GM19351 (cell line): ENCODE measurements around the gene PRMT3.
"Not testable (repeated sequence)": the region's sequence is repeated elsewhere in the genome, so short reads cannot be mapped to it uniquely, and the experiment has no call there.

ENCODE experiments used
- ATAC-seq: cut with Tn5 transposase; IDR thresholded peaks from one replicate; pipeline ENCODE4 v1.9.1; 2021; ENCODE audit warnings: mild to moderate bottlenecking, moderate library complexity; ENCODE audit not compliant: unreplicated experiment

PRMT3 gene

DNA sequence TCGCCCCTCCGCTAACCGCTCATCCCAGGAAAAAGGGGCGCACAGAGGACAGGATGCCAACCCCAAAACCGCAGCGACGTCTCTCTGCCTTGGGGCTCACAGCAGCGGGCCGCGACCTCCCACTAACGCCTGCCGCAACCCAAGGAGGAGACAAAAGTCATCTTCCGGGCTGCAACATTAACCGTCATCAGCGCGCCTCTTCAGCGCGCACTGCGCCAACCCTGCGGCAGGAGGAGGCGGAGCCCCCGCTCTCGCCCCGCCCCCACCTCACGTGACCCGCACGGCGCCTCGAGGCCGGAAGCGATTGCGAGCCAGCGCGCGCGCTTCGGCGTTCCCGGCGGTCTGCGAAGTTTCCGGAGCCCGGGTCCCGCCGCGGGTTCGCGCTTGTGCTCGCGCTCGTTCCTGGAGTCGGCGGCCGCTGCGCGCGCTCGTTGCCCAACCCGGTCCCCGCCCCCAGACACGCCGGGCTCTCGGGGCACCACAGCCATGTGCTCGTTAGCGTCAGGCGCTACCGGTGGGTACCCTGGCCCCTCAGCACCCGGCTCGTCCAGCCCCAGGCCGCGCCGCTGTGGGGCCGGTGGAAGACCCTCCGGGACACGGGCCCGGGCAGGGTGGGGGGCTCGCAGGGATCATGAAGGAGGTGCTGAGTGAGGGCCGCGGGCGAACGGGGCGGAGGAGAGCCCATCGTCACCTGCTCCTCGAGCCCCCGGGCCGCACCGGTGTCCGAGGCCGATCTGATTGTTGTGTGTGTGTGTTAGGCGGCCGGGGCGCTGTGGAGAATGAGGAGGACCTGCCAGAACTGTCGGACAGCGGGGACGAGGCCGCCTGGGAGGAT, at the start of gene PRMT3:
PRMT3 (plus strand) TSS at position 456 of the 835 bp plus-strand sequence; CDS start at position 487, 31 bp downstream.
- peak; percentile 76 for ATAC-seq

DNA sequence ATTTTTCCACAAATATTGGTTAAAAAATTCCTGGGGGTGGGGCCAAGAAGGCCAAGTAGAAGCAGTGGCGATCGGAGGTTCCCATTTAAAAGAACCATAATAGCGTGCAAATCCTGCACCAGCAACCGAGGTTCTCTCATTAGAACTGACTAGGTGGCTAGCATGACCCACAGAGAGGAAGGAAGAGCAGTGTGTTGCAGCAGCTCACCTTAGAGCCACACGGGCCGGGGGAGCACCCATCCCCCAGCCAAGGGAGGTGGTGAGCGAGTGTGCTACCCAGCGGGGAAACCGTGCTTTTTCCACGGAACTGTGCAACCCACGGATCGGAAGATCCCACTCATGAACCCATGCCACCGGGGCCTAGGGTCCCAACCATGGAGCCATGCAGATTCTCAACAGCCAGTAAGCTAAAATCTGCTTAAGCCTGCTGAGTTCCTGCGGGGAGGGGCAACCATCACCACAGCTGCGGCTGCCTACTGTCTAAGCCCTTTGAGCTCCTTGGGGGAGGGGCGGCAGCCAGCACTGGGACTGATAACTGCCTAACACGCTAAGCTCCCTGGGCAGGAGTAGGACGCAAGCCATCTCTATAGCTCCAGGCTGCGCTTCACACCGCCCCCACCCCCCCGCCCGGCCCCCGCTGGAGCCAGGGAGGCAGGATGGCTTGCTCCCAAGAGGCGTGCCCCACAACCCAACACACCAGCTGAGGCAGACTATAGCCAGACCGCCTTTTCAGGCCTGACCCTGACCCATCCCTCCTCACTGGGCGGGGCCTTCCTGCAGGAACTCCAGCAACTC, 45.0 kb upstream of the PRMT3 start:
- ATAC-seq, result no peak

DNA sequence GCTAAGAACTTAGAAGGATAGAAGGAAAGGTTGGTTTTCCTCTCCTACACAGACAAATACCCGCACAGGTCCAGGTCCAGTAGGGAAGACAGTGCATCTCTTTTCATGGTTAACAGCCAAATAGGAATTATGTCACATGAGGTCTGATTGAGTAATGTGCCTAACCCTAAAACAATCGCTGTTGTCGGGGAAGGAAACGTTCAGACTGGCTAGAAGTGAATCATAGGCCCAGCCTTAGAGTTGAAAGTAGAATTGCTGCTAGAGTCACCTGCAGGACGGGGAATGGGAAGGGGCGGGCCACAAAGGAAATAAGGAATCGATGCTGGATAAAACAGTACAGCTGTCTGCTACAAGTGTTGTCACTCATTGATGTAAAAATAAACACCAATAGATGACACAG, 36.4 kb upstream of the PRMT3 start:
- no peak for ATAC-seq

DNA sequence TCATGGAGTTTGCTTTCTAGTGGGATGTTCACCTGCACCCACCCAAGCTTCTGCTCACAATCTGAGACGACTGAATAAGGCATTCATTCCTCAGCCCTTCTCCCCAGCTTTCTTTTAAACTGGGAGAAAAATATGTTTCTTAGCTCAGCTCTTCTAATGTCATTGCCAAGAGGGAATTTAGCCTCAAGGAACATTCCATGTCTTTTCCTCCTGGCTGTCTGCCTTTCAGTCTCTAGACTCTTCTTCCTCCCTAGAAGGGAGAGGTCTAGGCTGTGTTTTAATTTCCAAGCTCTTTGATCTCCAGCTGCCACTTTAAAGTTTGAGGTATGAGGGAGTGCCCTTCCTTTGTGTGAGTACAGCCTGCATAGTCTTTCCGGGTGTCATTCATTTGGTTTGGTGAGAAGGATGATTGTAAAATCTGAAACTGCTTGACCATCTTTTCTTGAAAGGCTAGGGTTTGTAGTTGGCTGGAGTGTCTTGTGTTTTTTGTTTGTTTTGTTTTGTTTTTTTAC, 35.7 kb upstream of the PRMT3 start:
- no peak for ATAC-seq

DNA sequence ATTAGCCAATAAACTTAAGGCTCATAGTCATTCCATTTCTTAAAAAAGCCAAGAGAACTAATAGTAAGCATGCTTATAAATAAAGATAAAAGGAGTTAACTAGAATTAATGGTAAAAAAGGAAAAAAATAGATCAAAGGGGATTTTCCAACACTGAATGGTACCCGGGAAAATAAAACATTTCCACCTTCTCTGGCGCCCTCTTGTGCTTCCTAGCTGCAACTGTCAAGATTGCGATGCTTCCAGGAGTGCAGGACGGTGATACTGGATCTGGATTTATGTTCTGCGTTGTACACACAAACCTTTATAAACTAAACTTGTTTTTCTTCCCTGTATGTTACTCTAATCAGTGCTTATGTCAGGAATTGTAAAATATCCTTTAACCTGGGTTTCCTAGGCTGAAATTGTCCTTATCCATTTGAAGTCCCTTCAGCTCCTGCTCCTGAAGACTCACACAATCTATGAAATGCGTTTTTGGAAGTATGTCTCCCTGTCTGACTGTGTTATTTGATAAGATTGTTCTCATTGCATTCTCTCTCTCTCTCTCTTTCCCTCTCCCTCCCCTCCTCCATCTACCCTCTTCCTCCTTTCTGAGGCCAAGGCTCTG, 33.6 kb upstream of the PRMT3 start:
- peak; percentile 41 for ATAC-seq

DNA sequence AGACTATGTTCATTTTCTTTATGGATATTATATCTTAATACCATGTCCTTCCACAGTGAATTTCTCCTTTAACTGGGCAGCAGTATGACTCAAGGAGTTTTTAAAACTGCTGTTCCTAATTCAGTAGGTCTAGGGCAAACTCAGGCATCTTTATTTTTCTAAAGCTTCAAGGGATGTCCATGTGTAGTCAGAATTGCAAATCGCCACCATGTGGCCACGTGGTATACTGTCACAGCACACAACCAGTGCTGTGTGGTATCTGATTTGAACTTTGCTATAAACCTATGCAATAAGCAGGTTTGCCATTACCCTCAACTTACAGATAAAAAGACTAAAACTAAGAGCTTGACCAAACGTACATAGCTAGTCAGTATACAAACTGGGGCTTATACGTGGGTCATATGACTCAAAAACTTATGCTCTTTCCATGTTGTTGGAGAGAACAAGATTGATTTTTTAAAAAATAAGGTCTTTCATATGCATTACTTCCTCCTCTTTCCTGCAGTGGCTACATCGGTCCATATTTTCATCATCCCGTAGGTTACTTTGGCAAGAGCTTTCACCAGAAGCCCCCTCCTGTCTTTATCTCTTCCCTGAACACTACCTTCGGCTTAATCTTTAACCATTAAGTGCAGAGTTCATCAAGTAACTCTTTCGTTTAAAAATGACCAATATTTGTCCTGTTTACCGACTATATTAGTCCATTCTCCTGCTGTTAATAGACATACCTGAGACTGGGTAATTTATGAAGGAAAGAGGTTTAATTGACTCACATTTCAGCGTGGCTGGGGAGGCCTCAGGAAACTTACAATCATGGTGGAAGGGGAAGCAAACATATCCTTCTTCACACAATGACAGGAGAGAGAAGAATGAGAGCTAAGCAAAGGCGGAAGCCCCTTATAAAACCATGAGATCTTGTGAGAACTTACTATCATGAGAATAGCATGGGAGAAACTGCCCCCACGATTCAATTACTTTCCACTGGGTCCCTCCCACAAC, 32.0 kb upstream of the PRMT3 start:
- peak; percentile 91 for ATAC-seq

DNA sequence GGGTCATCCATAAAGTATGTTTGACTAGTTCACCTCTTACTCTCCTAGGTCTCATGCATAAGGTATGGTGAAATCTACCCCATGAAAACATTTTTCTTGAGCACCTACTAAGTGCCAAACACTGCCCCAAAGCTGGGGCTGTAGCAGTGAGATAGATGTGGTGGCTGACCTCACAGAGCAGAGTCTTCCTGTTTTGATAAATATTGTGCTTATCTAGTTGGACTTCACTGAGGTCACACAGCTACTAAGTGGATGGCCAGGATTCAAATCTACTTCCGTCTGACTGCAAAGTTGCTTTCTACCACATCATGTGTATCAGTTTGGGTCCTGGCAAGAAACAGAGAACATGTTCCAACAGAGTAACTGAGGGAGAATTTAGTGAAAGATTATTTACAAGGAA, 30.4 kb upstream of the PRMT3 start:
- ATAC-seq, result no peak

DNA sequence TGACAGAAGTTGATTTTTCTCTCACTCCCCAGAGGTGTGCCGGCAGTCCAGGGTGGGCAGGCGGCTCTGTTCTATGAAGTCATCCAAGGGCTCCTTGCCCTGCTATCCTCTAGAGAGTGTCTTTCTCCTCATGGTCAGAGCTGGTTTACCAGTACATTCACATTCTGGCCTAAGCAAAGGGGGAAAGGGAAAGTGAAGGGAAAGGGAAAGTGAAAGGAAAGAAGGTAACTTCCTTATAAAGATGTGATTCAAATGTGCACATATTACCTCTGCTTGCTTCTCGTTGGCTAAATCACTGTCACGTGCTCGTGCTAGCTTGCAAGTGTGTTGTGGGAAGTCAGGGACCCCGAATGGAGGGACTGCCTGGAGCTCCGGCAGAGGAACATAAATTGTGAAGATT, 26.9 kb upstream of the PRMT3 start:
- ATAC-seq, result peak; percentile 22

DNA sequence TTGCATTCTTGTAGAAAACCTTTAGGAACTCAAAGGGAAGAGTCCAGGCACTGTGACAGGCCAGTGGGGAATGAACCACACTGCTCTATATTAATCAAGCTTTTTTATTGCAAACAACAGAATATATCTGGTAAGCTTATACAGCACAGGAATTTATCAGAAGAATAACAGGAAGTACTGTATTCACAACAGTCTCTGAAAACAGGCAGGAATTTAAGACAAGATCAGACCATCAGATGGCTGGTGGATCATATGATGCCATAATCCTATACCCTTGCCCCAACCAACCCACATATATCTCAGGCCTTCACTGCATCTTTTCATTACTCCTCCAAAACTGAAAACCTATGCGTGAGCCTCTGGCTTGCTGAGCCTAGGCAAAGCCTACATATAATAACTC, 25.0 kb upstream of the PRMT3 start:
- ATAC-seq, result no peak

DNA sequence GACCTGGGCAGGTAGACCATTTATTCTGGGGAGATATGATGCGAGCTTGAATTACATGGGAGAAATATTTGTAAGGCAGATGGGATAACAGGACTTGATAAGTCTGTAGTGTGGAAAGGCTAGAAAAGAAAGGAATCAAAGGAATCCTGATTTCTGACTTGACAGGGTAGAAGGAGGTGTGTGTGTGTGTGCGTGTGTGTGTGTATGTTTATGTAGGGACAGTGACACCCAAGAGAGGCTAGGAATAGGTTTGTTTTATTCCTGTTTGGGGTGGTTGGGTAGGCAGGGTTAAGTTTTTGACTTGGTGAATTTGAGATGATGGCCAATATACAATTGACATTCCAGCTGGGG, 24.4 kb upstream of the PRMT3 start:
- ATAC-seq, result no peak

DNA sequence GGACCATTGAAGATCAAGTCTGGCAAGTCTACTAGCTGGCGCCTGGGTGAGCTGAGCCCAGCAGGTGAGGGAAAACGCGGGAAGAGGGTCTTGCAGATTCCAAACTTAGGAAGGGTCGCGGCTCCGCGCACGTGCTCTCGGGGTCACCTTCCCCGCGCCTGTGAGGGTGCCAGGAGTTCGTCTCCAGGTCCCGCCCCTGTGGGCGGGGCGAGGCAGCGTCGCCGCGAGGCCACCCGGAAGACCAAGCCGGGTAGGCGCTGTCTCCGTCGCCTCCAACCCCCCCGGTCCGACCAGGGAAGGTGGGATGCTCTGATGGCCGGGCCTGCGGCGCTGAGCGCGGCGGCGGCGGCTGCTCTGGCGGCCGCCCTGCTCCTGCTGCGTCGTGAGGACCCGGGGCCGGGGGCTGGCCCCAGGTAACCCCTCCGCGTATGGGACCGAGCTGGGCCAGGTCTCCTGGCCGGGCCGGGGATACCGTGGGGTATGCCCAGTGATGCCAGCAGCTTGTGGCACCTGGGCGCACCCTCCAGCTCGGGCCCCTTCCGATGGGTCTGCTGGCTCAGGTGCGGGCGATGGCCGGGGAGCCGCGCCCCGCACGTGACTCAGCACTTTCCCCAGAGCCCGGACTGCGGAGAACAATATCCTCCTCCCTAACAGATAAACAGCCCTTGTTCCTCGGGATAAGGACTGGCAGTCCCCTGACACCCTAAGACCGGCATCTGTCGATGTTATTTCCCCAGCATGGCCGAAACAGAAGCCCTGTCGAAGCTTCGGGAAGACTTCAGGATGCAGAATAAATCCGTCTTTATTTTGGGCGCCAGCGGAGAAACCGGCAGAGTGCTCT, 23.8 kb upstream of the PRMT3 start, which contains the start of gene HTATIP2:
HTATIP2 (plus strand) TSS at position 215 of the 841 bp plus-strand sequence; CDS start at position 739, 524 bp downstream.
- peak; percentile 86 for ATAC-seq

DNA sequence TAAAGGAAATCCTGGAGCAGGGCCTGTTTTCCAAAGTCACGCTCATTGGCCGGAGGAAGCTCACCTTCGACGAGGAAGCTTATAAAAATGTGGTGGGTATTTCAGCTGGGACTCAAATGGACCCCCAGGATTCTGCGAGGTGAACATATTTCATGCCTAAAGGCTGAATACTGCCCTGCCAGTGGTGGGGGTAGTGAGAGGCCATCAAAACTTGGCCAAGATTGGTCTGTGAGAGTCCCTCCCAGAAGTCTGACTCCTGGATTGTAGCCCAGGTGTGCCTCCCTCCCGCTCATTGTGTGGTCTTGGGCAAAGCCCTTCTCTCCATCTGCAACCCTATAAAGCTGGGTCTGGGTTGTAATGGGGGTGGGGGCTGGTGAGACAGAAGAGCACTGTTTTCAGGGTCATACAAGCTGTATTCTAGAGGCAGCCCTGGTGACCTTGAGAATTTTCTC, 23.1 kb upstream of the PRMT3 start:
- no peak for ATAC-seq

DNA sequence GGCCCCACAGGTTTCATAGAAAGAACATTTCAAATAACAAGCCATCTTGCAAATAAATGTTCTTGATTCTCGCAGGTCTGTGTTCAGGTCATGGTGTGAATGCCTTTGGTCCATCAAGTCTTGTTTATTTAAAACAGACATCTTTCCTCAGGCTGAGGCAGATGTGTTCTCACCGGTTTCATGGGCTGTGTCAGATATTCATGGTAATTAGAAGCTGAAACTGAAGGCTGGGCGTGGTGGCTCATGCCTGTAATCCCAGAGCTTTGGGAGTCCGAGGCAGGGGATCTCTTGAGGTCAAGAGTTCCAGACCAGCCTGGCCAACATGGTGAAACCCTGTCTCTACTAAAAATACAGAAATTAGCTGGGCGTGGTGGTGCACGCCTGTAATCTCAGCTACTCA, 22.1 kb upstream of the PRMT3 start:
- not testable (repeated sequence) for ATAC-seq

DNA sequence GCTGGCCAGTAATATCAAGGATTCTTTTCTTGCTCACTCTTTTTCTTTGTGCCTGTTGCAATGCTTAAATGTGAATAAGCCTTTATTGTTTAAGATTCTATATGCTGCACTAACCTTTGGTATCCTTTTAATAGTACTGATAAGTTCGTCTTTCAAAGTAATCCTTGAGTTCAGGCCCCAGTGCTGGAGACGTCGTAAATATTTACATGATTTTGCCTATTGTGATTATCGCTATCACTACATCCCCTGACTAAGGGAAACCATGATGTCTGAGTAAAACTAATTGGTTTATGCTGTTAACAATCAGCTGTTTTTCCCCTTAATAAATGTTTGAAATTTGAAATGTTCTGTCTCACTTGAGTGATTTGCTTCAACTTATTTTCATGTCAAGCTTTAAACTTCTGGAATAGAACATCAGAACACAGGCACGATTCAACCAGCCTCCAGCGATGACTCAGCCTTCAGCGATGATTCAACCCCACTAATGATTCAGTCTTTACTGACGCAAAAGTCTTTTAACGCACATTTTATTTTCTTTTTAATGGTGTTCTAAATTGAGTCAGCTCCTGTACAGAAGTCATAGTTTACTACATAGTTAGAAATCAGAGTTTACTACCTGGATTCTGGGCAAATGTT, 20.1 kb upstream of the PRMT3 start:
- ATAC-seq, result no peak

DNA sequence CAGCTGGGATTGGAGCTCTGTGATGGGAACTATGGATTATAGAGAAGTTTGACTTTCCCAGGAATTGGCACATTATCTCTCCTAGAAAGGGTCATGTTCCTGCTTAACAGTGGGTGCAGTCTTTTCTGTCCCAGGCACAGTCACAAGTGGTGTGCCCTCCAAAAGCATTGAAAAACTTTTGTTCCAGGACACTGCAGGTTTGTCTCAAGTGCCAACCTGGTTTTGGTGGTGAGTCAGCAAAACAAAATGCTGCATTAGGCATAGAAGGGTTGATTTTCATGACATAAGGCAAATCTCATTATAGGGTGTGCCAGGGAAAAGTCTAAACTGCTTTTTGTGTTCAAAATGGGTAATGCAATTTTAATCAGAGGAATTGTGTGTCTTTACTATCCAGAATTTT, 19.1 kb upstream of the PRMT3 start:
- ATAC-seq, result no peak

DNA sequence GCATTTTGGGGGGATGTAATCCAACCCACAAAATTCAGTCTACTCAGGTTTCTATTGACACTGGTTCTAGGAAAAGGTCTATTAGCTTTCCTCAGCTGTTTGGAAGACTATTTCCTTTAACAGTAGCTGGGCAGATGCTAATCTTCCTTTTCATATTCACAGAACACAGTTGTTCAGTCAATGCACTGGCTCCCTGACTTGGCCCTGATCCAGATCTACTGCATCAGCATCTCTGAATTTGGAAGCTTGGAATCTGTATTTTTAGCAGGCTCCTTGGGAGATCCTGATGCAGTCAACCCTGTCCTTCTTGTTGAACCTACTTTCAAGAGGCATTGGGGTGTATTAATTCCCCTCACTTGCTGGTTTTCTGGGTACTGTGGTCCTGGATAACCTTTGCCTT, 17.7 kb upstream of the PRMT3 start:
- ATAC-seq, result no peak

DNA sequence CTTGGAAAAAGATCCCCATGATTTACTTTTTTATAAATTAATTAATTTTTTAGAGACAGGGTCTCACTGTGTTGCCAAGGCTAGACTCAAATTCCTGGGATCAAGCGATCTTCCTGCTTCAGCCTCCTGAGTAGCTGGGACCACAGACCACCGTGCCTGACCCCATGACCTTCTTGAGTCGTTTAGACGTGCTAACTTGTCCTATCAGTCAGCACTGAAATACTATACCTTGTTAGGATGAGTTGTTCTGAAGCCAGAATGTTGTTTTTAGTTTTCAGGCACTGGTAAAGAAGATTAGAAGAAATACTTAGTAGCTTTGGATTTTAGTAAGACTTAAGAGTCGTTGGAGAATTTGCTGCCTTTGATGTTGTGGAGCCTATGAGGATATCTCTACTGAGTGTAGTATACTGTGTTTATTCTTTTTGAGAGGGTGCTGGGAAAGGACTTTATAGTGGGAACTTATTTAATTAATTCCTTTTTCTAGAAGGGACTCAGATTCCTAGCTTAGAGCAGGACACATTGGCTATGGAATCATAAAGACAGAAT, 15.4 kb upstream of the PRMT3 start:
- ATAC-seq, result no peak

DNA sequence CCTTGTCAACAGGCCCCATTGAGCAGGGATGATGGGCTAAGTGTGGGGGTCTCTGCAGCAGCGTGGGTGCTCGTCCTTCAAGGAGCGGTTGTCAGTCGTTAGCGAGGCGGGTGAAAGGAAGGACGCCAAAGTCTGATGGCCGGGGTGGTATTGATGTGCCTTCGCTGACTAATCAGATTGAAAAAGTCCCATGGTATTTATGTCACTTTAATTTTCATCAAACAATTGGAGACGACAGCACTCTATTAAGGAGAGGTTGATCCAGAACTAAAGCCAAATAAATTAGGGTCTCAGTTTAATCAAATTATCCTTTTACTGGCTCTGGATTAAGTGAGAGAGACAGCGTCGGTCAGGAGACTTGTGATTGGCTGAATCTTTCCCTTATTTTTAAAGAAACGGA, 14.4 kb upstream of the PRMT3 start:
- no peak for ATAC-seq
